ENCODE data around the gene MRFAP1L1. TPM values are rescaled to one million over a fixed set of nuclear protein-coding genes. Genes with fewer than 3 reads are reported as not detected.

MRFAP1L1 gene
- polyA plus RNA-seq, 1 donor from 2014 or later, result 438 TPM

DNA sequence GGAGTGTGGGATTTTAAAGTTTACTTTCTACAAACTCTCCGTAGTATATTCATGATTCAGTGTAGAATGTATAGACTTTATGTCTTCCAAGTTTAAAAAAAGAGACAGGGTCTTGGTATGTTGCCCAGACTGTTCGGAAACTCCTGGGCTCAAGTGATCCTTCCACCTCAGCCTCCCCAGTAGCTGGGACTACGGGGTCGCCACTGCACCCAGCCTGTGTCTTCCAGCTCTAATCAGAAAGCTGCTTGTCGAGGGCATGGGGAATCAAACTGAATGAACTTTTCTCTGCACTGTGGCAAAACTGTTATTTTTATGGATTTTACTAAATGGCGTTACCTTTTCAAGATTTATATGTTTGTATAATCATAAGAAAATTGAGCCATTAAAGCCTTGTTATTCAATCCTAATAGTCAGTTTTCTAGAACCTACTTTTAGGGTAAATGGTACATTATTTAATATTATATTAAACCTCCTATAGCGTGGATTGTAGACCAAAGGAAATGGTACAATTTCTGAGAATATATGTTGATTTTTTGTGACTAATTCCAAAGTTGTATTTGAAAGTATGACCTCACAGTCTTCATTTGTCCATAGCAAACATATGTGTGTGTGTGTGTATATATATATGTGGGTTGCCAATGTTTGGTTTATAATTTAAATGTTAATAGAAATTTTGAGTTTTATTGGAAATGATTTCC lies 7.4 kb upstream of the MRFAP1L1 start:
- Histone ChIP-seq H3K27ac (ENCODE audit: low read length) (peak overlapping the region; percentile 85), H2AFZ (ENCODE audit: low read depth, low read length) (no peak overlapping the region), H3K9ac (ENCODE audit: low read length) (peak overlapping the region; percentile 90), H3K9me3 (ENCODE audit: low read length) (no peaks in the 10 kb centered on the region), H3K9me2 (ENCODE audit: insufficient read depth, low read length) (no peaks in the 10 kb centered on the region), H3K79me2 (replicated peaks; ENCODE audit: insufficient read depth, low read length) (peaks cover 21% of the 10 kb centered on the region), H3K4me3 (ENCODE audit: low read length) (peak overlapping the region; percentile 99), H4K20me1 (ENCODE audit: insufficient read depth) (no peaks in the 10 kb centered on the region), H3K27me3 (ENCODE audit: insufficient read depth, low read depth, low read length) (no peaks in the 10 kb centered on the region), H3K4me2 (ENCODE audit: low read length) (peak overlapping the region; percentile 85), H3F3A (ENCODE audit: insufficient read depth, low read length, poor library complexity, severe bottlenecking) (no peaks in the 10 kb centered on the region), H3K36me3 (ENCODE audit: insufficient read depth, low read length) (no peaks in the 10 kb centered on the region)
- TF ChIP-seq SMC3 (conservative IDR thresholded peaks at IDR 0.05; ENCODE audit: poor library complexity) (no peak), MXI1 (conservative IDR thresholded peaks at IDR 0.05; ENCODE audit: poor library complexity, severe bottlenecking) (no peak), RAD21 (conservative IDR thresholded peaks at IDR 0.05) (no peak), POLR2AphosphoS5 (IDR thresholded peaks at IDR 0.05) (no peak), EZH2 (IDR thresholded peaks at IDR 0.05; ENCODE audit: borderline replicate concordance, insufficient read depth, low read length, poor library complexity, severe bottlenecking) (no peak), EP300 (conservative IDR thresholded peaks at IDR 0.05; ENCODE audit: poor library complexity, severe bottlenecking) (no peak), TAF1 (IDR thresholded peaks at IDR 0.05; ENCODE audit: low read depth) (no peak)
- TF ChIP-seq, protein P1, sequence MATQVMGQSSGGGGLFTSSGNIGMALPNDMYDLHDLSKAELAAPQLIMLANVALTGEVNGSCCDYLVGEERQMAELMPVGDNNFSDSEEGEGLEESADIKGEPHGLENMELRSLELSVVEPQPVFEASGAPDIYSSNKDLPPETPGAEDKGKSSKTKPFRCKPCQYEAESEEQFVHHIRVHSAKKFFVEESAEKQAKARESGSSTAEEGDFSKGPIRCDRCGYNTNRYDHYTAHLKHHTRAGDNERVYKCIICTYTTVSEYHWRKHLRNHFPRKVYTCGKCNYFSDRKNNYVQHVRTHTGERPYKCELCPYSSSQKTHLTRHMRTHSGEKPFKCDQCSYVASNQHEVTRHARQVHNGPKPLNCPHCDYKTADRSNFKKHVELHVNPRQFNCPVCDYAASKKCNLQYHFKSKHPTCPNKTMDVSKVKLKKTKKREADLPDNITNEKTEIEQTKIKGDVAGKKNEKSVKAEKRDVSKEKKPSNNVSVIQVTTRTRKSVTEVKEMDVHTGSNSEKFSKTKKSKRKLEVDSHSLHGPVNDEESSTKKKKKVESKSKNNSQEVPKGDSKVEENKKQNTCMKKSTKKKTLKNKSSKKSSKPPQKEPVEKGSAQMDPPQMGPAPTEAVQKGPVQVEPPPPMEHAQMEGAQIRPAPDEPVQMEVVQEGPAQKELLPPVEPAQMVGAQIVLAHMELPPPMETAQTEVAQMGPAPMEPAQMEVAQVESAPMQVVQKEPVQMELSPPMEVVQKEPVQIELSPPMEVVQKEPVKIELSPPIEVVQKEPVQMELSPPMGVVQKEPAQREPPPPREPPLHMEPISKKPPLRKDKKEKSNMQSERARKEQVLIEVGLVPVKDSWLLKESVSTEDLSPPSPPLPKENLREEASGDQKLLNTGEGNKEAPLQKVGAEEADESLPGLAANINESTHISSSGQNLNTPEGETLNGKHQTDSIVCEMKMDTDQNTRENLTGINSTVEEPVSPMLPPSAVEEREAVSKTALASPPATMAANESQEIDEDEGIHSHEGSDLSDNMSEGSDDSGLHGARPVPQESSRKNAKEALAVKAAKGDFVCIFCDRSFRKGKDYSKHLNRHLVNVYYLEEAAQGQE (IDR thresholded peaks at IDR 0.05; ENCODE audit: borderline replicate concordance), result no peak
- TF ChIP-seq, protein P2, sequence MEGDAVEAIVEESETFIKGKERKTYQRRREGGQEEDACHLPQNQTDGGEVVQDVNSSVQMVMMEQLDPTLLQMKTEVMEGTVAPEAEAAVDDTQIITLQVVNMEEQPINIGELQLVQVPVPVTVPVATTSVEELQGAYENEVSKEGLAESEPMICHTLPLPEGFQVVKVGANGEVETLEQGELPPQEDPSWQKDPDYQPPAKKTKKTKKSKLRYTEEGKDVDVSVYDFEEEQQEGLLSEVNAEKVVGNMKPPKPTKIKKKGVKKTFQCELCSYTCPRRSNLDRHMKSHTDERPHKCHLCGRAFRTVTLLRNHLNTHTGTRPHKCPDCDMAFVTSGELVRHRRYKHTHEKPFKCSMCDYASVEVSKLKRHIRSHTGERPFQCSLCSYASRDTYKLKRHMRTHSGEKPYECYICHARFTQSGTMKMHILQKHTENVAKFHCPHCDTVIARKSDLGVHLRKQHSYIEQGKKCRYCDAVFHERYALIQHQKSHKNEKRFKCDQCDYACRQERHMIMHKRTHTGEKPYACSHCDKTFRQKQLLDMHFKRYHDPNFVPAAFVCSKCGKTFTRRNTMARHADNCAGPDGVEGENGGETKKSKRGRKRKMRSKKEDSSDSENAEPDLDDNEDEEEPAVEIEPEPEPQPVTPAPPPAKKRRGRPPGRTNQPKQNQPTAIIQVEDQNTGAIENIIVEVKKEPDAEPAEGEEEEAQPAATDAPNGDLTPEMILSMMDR (IDR thresholded peaks at IDR 0.05; ENCODE audit: poor library complexity, severe bottlenecking), result no peak

DNA sequence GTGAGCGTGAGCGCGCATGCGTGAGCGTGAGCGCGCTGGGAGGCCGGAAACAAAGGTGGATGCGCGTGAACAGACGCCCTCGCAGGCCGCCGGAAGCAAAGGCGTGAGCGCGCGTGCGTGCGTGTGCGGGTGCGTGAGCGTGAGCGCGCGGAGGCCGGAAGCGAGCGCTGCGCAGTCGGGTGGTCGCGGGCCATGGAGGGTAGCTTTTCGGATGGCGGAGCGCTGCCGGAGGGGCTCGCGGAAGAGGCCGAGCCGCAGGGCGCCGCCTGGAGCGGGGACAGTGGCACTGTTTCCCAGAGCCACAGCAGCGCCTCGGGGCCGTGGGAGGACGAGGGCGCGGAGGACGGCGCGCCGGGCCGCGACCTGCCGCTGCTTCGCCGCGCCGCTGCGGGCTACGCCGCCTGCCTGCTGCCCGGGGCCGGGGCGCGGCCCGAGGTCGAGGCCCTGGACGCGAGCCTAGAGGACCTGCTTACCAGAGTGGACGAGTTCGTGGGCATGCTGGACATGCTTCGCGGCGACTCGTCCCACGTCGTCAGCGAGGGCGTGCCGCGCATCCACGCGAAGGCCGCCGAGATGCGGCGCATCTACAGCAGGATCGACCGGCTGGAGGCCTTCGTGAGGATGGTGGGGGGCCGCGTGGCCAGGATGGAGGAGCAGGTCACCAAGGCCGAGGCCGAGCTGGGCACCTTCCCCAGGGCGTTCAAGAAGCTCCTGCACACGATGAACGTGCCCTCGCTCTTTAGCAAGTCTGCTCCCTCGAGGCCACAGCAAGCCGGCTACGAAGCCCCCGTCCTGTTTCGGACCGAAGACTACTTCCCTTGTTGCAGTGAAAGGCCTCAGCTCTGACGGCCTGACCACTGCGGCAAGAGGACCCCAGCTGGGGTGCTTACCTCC lies 6.6 kb upstream of the MRFAP1L1 start, which contains the start of gene BLOC1S4:
Gene BLOC1S4, plus strand, starts transcription at position 157 of the 894 bp plus-strand sequence. Its CDS starts 36 bp downstream, at position 193.
- peak within 1 kb of the TSS; percentile 85 for H3K27ac ChIP-seq (ENCODE audit: low read length)
- peak within 1 kb of the TSS; percentile 90 for H3K9ac ChIP-seq (ENCODE audit: low read length)
- no peaks in the 10 kb centered on the region for H3K36me3 ChIP-seq (ENCODE audit: insufficient read depth, low read length)
- no peaks in the 10 kb centered on the region for H3K27me3 ChIP-seq (ENCODE audit: insufficient read depth, low read depth, low read length)
- no peaks in the 10 kb centered on the region for H4K20me1 ChIP-seq (ENCODE audit: insufficient read depth)
- no peaks in the 10 kb centered on the region for H3F3A ChIP-seq (ENCODE audit: insufficient read depth, low read length, poor library complexity, severe bottlenecking)
- H3K4me3 ChIP-seq (ENCODE audit: low read length), result peak within 1 kb of the TSS; percentile 99
- H2AFZ ChIP-seq (ENCODE audit: low read depth, low read length), result peak within 1 kb of the TSS; percentile 84
- H3K79me2 ChIP-seq (replicated peaks; ENCODE audit: insufficient read depth, low read length), result peaks cover 21% of the 10 kb centered on the region
- no peaks in the 10 kb centered on the region for H3K9me3 ChIP-seq (ENCODE audit: low read length)
- no peaks in the 10 kb centered on the region for H3K9me2 ChIP-seq (ENCODE audit: insufficient read depth, low read length)
- H3K4me2 ChIP-seq (ENCODE audit: low read length), result peak within 1 kb of the TSS; percentile 86
- TF ChIP-seq MXI1 (conservative IDR thresholded peaks at IDR 0.05; ENCODE audit: poor library complexity, severe bottlenecking), result peak; percentile 82
- peak; percentile 97 for TF ChIP-seq POLR2AphosphoS5 (IDR thresholded peaks at IDR 0.05)
- no peak for TF ChIP-seq EZH2 (IDR thresholded peaks at IDR 0.05; ENCODE audit: borderline replicate concordance, insufficient read depth, low read length, poor library complexity, severe bottlenecking)
- TF ChIP-seq, protein P1 (IDR thresholded peaks at IDR 0.05; ENCODE audit: borderline replicate concordance), result peak; percentile 44
- peak; percentile 16 for TF ChIP-seq RAD21 (conservative IDR thresholded peaks at IDR 0.05)
- TF ChIP-seq, protein P2 (IDR thresholded peaks at IDR 0.05; ENCODE audit: poor library complexity, severe bottlenecking), result peak; percentile 44
- TF ChIP-seq TAF1 (IDR thresholded peaks at IDR 0.05; ENCODE audit: low read depth), result no peak
- TF ChIP-seq SMC3 (conservative IDR thresholded peaks at IDR 0.05; ENCODE audit: poor library complexity), result peak; percentile 50
- TF ChIP-seq EP300 (conservative IDR thresholded peaks at IDR 0.05; ENCODE audit: poor library complexity, severe bottlenecking), result peak; percentile 47
